GM10847 (cell line): ENCODE results near the gene LARGE2.

Experiments
- POLR2A ChIP-seq: IDR thresholded peaks from 2 replicates; pipeline ENCODE4 v1.6.1; 2011; ENCODE audit not compliant: insufficient read length; ENCODE audit errors: extremely low read depth

Gene LARGE2

DNA sequence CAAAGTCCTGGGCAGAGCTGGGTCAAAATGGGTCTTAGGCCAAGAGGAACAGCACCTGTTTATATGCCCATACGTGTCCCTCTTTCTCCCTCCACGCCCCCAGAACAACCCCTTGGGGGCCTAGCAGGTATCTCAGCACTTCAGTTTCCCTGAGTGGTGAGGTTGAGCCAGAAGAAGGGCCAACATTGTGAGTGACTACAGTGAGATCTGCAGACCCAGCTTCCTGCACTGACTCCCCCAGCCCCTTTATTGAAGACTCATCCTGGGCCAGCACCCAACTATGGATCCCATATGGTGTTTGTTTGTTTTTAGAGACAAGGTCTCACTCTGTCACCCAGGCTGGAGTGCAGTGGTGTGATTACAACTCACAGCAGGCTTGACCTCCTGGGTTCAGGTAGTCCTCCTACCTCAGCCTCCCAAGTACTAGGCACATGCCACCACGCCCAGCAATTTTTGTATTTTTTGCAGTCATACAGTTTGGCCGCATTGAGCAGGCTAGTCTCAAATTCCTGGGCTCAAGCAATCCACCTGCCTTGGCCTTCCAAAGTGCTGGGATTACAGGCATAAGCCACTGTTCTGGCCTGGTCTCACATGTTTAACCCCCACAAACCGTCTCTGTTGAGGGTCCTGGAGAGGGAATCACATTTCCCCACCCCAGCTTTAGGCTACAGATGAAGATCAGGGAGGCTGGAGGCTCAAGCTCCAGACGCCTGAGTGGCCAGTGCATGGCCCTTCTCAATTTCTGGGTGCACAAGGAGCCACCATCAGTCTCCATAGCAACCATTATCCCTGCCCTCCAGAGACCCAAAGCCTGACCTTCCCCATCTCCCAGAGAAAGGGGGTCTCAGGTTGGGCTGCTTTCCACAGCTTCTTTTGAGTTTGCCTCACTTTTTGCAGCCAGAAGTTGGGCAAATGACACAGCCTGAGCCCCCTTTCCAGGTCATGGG is 1.7 kb upstream of the LARGE2 start:
- no peak for TF ChIP-seq POLR2A

DNA sequence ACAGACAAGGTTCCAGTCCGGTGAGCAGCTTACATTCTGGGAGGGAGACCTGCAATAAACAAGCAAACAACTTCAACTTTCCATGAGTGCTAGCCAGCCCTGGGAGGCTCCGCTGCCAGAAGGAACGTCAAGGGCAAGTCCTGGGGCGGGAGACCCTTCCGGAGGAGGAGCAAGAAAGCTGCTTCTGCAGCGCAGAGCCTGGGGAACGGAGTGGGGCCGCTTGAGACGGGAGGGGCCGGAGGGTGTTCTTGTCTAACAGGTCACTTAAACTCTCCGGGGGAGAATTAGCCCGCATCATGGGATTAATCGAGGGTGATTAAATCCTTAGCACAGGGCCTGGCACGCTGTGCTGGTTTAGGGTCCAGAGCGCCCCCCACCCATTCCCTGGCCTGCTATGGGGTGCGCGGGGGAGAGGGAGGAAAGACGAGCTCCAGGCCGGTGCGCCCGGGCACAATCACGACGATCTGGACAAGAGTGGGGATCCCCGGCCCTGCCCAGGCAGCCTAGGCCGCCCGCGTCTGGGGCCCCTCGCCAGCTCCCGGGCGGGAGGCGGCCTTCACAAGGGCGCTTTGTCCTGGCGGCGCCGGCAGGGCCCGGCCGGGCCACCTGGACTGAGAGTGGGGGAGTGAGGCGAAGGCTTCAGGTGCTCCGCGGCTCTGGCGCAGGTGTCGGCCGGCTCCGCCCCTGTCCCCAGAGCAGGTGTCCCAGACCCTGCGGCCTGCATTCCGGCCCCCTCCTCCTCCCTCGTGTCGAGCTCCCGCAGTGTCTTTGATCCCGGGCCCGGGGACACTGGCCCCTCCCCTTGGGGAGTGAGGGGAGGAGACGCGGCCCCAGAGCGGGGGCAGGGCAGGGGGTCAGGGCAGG is 663 bp upstream of the LARGE2 start:
- TF ChIP-seq POLR2A: no peak

DNA sequence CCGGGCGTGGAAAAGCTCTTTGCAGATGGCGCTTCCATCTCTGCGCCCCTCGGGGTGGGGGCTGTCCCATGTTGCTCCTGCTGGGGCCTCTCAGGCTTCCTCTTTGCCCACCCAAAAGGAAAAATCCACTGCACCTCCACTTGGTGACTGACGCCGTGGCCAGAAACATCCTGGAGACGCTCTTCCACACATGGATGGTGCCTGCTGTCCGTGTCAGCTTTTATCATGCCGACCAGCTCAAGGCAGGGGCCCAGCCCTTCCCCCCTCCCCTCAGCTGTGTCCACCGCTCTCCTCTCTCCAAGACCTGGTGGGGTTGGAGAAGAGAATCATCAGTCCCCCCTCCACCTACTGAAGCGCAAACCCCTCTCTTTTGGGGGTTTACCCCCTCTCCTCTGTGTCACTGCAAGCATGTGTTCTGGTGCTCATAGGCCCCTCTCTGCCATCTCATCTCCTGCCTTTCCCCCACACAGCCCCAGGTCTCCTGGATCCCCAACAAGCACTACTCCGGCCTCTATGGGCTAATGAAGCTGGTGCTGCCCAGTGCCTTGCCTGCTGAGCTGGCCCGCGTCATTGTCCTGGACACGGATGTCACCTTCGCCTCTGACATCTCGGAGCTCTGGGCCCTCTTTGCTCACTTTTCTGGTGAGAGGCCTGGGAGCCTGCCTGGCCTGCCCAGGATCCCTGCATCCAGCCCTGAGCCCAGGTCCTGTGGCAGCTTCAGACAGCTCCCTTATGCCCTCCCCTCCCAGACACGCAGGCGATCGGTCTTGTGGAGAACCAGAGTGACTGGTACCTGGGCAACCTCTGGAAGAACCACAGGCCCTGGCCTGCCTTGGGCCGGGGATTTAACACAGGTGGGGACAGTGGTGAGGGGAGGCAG is 1.8 kb downstream of the LARGE2 start:
- no peak for TF ChIP-seq POLR2A

DNA sequence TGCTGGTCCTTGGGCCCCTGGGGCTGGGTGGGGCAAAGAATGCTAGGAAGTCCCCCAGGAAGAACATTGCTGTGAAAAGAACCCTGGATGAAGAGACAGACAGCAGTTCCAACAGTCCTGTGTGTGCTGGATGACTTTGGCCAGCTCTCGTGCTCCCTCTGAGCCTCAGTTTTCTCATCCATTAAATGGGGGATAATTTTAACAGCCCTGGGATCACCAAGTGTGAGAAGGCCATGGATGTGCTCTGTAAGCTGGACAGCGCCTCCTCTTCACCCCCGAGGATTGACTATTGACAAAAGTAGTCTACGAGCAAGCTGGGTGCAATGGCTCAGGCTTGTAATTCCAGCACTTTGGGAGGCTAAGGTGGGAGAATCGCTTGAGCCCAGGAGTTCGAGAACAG is 2.5 kb downstream of the LARGE2 start:
- TF ChIP-seq POLR2A: no peak

DNA sequence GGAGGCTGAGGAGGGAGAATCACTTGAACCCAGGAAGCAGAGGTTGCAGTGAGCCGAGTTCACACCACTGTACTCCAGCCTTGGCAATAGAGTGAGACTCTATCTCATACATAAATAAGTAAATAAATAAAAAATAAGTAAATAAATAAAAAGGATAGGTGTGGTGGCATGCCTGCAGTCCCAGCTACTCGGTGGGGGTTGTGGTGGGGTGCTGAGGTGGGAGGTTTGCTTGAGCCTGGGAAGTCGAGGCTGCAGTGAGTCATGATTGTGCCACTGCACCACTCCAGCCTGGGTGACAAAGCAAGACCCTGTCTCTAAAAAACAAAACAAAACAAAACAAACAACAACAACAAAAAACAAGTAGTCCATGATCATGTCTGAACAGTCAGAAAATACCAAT is 3.1 kb downstream of the LARGE2 start:
- no peak for TF ChIP-seq POLR2A

DNA sequence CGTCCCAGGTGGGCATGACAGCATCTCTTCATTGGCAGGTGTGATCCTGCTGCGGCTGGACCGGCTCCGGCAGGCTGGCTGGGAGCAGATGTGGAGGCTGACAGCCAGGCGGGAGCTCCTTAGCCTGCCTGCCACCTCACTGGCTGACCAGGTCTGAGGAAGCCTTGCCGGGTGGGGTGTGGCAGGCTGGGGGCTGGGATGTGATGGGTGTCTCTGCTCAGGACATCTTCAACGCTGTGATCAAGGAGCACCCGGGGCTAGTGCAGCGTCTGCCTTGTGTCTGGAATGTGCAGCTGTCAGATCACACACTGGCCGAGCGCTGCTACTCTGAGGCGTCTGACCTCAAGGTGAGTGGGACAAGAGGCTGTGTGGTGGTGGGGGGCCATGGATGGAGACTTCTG is 3.5 kb downstream of the LARGE2 start:
- no peak for TF ChIP-seq POLR2A

DNA sequence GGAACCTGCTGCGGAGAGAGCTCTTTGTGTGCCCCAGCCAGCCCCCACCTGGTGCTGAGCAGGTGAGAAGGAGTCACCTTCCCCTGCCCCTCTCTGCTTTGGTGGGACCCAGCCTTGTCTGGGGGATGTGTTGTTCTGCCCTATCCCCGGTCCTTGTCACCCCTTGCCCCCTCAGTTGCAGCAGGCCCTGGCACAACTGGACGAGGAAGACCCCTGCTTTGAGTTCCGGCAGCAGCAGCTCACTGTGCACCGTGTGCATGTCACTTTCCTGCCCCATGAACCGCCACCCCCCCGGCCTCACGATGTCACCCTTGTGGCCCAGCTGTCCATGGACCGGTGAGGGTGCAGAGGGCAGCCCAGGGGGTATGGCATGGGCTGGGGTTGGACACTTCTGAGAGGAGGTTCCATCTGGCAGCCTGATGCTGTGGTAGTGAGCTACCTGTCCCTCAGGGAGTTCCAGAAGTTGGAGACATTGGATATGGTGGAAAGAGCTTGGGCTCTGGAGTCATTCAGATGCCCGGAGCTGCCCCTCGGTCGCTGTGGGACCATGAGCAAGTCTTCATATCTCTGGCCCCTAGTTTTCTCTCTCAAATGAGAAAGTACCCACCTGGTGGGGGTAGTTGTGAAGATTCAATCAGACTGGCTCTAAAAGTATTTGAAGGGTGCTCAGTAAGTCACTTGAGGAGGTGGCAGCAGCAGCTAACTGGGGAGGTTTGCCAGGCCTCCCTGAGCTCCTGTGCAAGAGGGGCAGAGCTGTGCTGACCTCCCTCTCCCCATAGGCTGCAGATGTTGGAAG is 4.3 kb downstream of the LARGE2 start:
- no peak for TF ChIP-seq POLR2A

DNA sequence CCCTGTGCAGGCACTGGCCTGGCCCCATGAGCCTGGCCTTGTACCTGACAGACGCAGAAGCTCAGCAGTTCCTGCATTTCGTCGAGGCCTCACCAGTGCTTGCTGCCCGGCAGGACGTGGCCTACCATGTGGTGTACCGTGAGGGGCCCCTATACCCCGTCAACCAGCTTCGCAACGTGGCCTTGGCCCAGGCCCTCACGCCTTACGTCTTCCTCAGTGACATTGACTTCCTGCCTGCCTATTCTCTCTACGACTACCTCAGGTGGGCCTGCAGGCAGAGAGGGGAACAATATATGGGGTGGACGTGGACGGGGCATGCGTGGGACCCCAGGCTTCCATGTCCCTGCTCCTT is 4.9 kb downstream of the LARGE2 start:
- no peak for TF ChIP-seq POLR2A

DNA sequence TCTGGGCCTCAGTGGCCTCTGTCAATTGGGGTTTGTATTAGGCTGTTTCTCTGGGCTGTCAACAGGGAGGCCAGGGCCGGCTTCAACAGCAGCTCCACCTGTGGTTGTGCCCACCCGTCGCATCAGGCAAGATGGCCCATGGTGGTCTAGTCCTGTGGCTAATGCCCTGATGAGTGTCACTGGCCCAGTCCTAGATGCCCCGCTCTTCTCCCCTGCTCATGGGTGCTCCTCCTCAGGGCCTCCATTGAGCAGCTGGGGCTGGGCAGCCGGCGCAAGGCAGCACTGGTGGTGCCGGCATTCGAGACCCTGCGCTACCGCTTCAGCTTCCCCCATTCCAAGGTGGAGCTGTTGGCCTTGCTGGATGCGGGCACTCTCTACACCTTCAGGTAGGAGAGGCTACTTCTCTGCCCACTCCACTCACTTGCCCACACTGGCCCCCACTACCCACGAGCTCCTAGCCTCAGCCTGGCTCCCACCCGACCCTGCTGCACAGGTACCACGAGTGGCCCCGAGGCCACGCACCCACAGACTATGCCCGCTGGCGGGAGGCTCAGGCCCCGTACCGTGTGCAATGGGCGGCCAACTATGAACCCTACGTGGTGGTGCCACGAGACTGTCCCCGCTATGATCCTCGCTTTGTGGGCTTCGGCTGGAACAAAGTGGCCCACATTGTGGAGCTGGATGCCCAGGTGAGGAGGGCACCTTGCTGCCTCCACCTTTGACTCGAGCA is 5.4 kb downstream of the LARGE2 start:
- TF ChIP-seq POLR2A: no peak

DNA sequence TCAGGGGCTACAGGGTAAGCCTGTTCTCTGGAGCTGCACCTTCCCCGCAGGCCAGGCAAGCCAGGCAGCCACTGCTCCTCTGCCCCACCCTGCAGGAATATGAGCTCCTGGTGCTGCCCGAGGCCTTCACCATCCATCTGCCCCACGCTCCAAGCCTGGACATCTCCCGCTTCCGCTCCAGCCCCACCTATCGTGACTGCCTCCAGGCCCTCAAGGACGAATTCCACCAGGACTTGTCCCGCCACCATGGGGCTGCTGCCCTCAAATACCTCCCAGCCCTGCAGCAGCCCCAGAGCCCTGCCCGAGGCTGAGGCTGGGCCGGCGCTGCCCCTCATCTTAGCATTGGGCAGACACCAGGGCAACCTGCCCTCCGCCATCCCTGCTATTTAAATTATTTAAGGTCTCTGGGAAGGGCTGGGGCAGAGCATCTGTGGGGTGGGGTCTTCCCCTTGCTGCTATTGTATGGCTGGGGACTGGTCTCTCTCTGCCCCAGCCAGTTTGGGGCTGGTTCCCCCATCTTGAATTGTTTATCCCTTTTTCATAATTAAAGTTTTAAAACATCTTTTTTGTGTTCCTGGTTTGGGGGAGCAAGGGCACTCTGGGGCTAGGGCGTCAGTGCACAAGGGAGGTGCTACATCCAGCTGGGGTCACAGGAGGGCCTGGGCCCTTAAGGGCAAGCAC is 6.2 kb downstream of the LARGE2 start:
- no peak for TF ChIP-seq POLR2A

DNA sequence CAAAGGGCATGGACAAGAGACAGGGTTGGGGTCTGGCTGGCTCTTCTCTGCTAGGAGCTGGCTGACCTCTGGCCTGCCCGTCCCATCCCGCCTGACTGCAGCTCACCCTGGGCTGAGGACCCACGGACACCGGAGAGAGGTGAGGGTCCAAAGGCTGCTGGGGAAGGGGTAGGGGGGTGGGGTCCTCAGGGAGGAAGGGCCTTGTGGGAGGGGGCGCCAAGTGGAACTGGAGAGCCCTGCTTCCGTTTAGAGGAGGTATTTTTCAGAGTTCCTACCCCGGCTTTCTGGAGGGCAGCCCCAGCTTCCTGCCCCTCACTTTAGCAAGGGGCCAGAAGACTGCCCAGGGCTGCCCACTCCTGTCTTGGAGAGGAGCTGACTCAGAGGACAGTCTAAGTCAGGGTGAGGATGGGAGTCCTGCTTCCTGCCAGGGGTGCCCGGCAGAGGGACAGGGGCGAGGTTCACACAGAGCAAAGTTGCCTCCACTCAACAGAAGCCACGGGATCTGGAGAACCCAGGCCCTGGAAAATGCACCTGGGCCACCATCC is 7.1 kb downstream of the LARGE2 start:
- TF ChIP-seq POLR2A: no peak

DNA sequence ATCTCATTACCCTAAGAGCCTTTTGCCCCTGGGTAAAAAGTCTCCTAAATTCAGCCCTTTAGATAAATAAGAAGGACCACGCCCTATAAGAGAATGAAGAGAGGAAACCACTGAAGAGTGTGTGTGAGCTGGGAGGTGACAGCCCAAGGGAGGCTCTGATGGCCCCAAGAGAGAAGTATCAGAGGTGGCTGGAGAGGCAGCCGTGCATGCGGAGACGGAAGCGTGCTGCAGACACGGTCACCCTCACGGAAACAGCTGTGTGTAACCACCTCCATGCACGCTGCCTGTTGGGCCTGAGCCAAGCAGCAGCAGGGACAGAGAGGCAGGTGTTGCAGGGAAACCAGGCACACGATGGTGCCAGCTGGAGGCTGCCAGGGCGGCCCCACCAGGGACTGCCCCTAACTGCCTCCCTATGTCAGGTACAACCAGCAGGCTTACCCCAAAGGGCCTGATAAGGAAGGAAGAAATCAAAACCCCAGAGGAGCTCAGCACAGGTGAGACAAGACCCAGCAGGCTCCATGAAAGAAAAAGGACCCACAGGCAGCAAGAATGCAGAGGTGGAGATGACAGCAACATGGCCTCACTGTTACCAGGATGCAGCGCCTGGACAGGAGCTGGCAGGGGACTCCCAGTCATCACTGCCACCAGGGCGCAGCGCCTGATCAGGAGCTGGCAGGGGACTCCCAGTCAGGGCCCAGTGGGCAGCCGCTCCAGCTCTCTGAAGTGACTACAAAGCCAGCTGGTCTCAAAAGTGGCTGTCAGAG is 7.8 kb downstream of the LARGE2 start:
- no peak for TF ChIP-seq POLR2A
